HEK293 (cell line): Measurements from ENCODE around the gene PAM.

ENCODE experiments used
- CTCF ChIA-PET: fragments of 350-600 bp; formaldehyde crosslinking; extraction: SDS; loops from one replicate; lab custom pipeline; 2021; ENCODE audit warnings: antibody characterized with exemption; lab: Yijun Ruan, JAX
- POLR2A ChIA-PET: fragments of 300-600 bp; formaldehyde crosslinking; extraction: SDS; loops from one replicate; lab custom pipeline; 2020; ENCODE audit warnings: antibody characterized with exemption, inconsistent platforms; lab: Yijun Ruan, JAX
- H3K27ac ChIP-seq: fragments of 200-500 bp; sonication (Bioruptor generic); 2 replicates; pipeline ENCODE4 v1.5.1; 2014; ENCODE audit warnings: low read depth, low read length, control low read depth, inconsistent platforms; ENCODE audit errors: extremely low read depth
- H3K36me3 ChIP-seq, 2 experiments: fragments of 200-500 bp in 1 of 2; sonication (Bioruptor generic) in 1 of 2; 1 replicate in 1 of 2; 2 replicates in 1 of 2; pipeline ENCODE4 v1.5.1; 2014 to 2017; ENCODE audit warnings: inconsistent platforms in 2 of 2, low read length in 2 of 2; ENCODE audit not compliant: control insufficient read depth in 2 of 2, insufficient read depth in 1 of 2
- H3K4me1 ChIP-seq: fragments of 200-500 bp; sonication (Bioruptor generic); 2 replicates; pipeline ENCODE4 v1.5.1; 2014; ENCODE audit warnings: mild to moderate bottlenecking, low read length, inconsistent platforms; ENCODE audit not compliant: control insufficient read depth, insufficient read depth
- H3K4me3 ChIP-seq: 2 replicates; pipeline ENCODE4 v1.5.1; 2011; ENCODE audit warnings: low read depth, mild to moderate bottlenecking, control low read depth, low read length, moderate library complexity
- H3K9me3 ChIP-seq: fragments of 200-500 bp; sonication (Bioruptor generic); 2 replicates; pipeline ENCODE4 v1.5.1; 2014; ENCODE audit warnings: low read depth, low read length, inconsistent platforms; ENCODE audit not compliant: control insufficient read depth, insufficient read depth
- HOXC10 ChIP-seq: sonication (generic); formaldehyde crosslinking; IDR thresholded peaks from 2 replicates; pipeline ENCODE4 v1.8.1; 2023; ENCODE audit warnings: mild to moderate bottlenecking, missing genetic modification reagents
- KLF7 ChIP-seq: fragments of 450-650 bp; formaldehyde crosslinking; IDR thresholded peaks from 2 replicates; pipeline ENCODE4 v1.5.1; 2016; ENCODE audit warnings: missing biosample characterization, missing genetic modification characterization, borderline replicate concordance
- MYNN ChIP-seq: fragments of 450-650 bp; formaldehyde crosslinking; IDR thresholded peaks from 2 replicates; pipeline ENCODE4 v1.5.1; 2016; ENCODE audit warnings: missing biosample characterization, missing genetic modification characterization, borderline replicate concordance
- OVOL3 ChIP-seq: fragments of 450-650 bp; formaldehyde crosslinking; IDR thresholded peaks from 2 replicates; pipeline ENCODE4 v1.5.1; 2016; ENCODE audit warnings: missing biosample characterization, missing genetic modification characterization
- REPIN1 ChIP-seq: fragments of 450-650 bp; formaldehyde crosslinking; IDR thresholded peaks from 2 replicates; pipeline ENCODE4 v1.5.1; 2017; ENCODE audit warnings: missing biosample characterization, missing genetic modification characterization, low read depth
- TRIM28 ChIP-seq: IDR thresholded peaks from 2 replicates; pipeline ENCODE4 v1.6.1; 2011; ENCODE audit warnings: low read length, control low read depth, borderline replicate concordance
- WT1 ChIP-seq: fragments of 450-650 bp; formaldehyde crosslinking; IDR thresholded peaks from 2 replicates; pipeline ENCODE4 v1.5.1; 2016; ENCODE audit warnings: missing biosample characterization, missing genetic modification characterization
- YY1 ChIP-seq: fragments of 450-650 bp; formaldehyde crosslinking; IDR thresholded peaks from 2 replicates; pipeline ENCODE4 v1.5.1; 2018; ENCODE audit warnings: missing biosample characterization, missing genetic modification characterization
- ZBTB11 ChIP-seq: fragments of 450-650 bp; formaldehyde crosslinking; conservative IDR thresholded peaks from 2 replicates; pipeline ENCODE4 v1.5.1; 2016; ENCODE audit warnings: low read depth, missing biosample characterization, missing genetic modification characterization
- ZBTB48 ChIP-seq: fragments of 450-650 bp; formaldehyde crosslinking; IDR thresholded peaks from 2 replicates; pipeline ENCODE4 v1.5.1; 2016; ENCODE audit warnings: missing biosample characterization, missing genetic modification characterization
- ZBTB7A ChIP-seq: fragments of 450-650 bp; formaldehyde crosslinking; IDR thresholded peaks from 2 replicates; pipeline ENCODE4 v1.5.1; 2016; ENCODE audit warnings: low read depth, missing biosample characterization, missing genetic modification characterization
- ZFP37 ChIP-seq: fragments of 450-650 bp; formaldehyde crosslinking; IDR thresholded peaks from 2 replicates; pipeline ENCODE4 v1.5.1; 2016; ENCODE audit warnings: missing biosample characterization, missing genetic modification characterization
- ZNF214 ChIP-seq: fragments of 450-650 bp; formaldehyde crosslinking; IDR thresholded peaks from 2 replicates; pipeline ENCODE4 v1.5.1; 2017; ENCODE audit warnings: missing biosample characterization, mild to moderate bottlenecking, missing genetic modification characterization, borderline replicate concordance
- ZNF280D ChIP-seq: fragments of 450-650 bp; formaldehyde crosslinking; IDR thresholded peaks from 2 replicates; pipeline ENCODE4 v1.5.1; 2016; ENCODE audit warnings: missing biosample characterization, missing genetic modification characterization
- ZNF426 ChIP-seq: fragments of 450-650 bp; formaldehyde crosslinking; IDR thresholded peaks from 2 replicates; pipeline ENCODE4 v1.5.1; 2017; ENCODE audit warnings: missing biosample characterization, missing genetic modification characterization, mild to moderate bottlenecking, inconsistent platforms, moderate library complexity
- ZNF433 ChIP-seq: fragments of 450-650 bp; formaldehyde crosslinking; IDR thresholded peaks from 2 replicates; pipeline ENCODE4 v1.5.1; 2016; ENCODE audit warnings: missing biosample characterization, missing genetic modification characterization, low read depth
- ZNF529 ChIP-seq: fragments of 450-650 bp; formaldehyde crosslinking; IDR thresholded peaks from 2 replicates; pipeline ENCODE4 v1.5.1; 2017; ENCODE audit warnings: missing genetic modification characterization, missing biosample characterization; ENCODE audit not compliant: insufficient replicate concordance
- ZNF610 ChIP-seq: fragments of 450-650 bp; formaldehyde crosslinking; IDR thresholded peaks from 2 replicates; pipeline ENCODE4 v1.5.1; 2016; ENCODE audit warnings: missing biosample characterization, missing genetic modification characterization, borderline replicate concordance
- ZNF624 ChIP-seq: fragments of 450-650 bp; formaldehyde crosslinking; IDR thresholded peaks from 2 replicates; pipeline ENCODE4 v1.5.1; 2017; ENCODE audit warnings: missing biosample characterization, missing genetic modification characterization
- ZNF639 ChIP-seq: fragments of 450-650 bp; formaldehyde crosslinking; IDR thresholded peaks from 2 replicates; pipeline ENCODE4 v1.5.1; 2016; ENCODE audit warnings: missing biosample characterization, missing genetic modification characterization
- ZNF670 ChIP-seq: fragments of 450-650 bp; formaldehyde crosslinking; IDR thresholded peaks from 2 replicates; pipeline ENCODE4 v1.5.1; 2016; ENCODE audit warnings: missing biosample characterization, missing genetic modification characterization, low read depth
- ZNF707 ChIP-seq: fragments of 450-650 bp; formaldehyde crosslinking; IDR thresholded peaks from 2 replicates; pipeline ENCODE4 v1.5.1; 2016; ENCODE audit warnings: missing biosample characterization, missing genetic modification characterization
- ZNF792 ChIP-seq: fragments of 450-650 bp; formaldehyde crosslinking; IDR thresholded peaks from 2 replicates; pipeline ENCODE4 v1.5.1; 2016; ENCODE audit warnings: missing biosample characterization, missing genetic modification characterization
- ZNF837 ChIP-seq: fragments of 450-650 bp; formaldehyde crosslinking; IDR thresholded peaks from 2 replicates; pipeline ENCODE4 v1.5.1; 2016; ENCODE audit warnings: missing biosample characterization, missing genetic modification characterization

Gene PAM

GRCh38 chr5:102853680-102854079, 98.6 kb downstream of the PAM start (continued):
- TF ChIP-seq ZNF280D (no peak), HOXC10 (no peak), OVOL3 (tag by site-specific recombination) (no peak), ZNF426 (no peak), KLF7 (tag by site-specific recombination) (no peak), ZNF639 (tag by site-specific recombination) (no peak), TRIM28 (no peak), ZNF529 (tag by site-specific recombination) (no peak), ZNF707 (no peak)

GRCh38 chr5:102855681-102856388, 100.7 kb downstream of the PAM start:
- ChIA-PET CTCF (interaction anchor here (0.7 kb wide), 2 partner anchors 179 to 992 kb away, joined by 4 read pairs; no protein-coding TSS in a partner anchor), POLR2A (no interaction called here)
- H3K36me3 ChIP-seq = no peaks in the 10 kb centered on the region
- H3K4me3 ChIP-seq = no peak overlapping the region
- TF ChIP-seq WT1 (tag by site-specific recombination) = no peak
- TF ChIP-seq REPIN1 (tag by site-specific recombination) = no peak
- TF ChIP-seq HOXC10 = no peak
- no peak for TF ChIP-seq ZNF837 (tag by site-specific recombination)
- TF ChIP-seq ZBTB11 (tag by site-specific recombination) = no peak
- TF ChIP-seq ZBTB7A (tag by site-specific recombination) = no peak
- TF ChIP-seq ZNF792 (tag by site-specific recombination) = no peak
- no peak for TF ChIP-seq ZNF433 (tag by site-specific recombination)
- no peak for TF ChIP-seq ZNF610 (tag by site-specific recombination)
- no peak for TF ChIP-seq ZNF624 (tag by site-specific recombination)
- TF ChIP-seq ZNF670 = no peak
- TF ChIP-seq MYNN = no peak
- TF ChIP-seq ZBTB48 (tag by site-specific recombination) = no peak
- no peak for TF ChIP-seq ZNF214
- no peak for TF ChIP-seq YY1 (tag by site-specific recombination)
- no peak for TF ChIP-seq ZFP37 (tag by site-specific recombination)
- H3K9me3 ChIP-seq = no peaks in the 10 kb centered on the region
- no peaks in the 10 kb centered on the region for H3K4me1 ChIP-seq
- H3K27ac ChIP-seq = no peak overlapping the region
